Measurements from ENCODE around the gene SIN3B.

GRCh38 chr19:16872728-16873127, 43.5 kb downstream of the SIN3B start:
- TF ChIP-seq CEBPB (IDR thresholded peaks at IDR 0.05) (no peak), MAX (IDR thresholded peaks at IDR 0.05) (no peak), YY1 (IDR thresholded peaks at IDR 0.05; ENCODE audit: low read depth) (no peak)

Measured in Ishikawa (cell line).